K562 (cell line): ENCODE measurements around the gene CRACR2B. TPM values are rescaled to one million over a fixed set of nuclear protein-coding genes. Genes with fewer than 3 reads are reported as not detected.

Source experiments
- BRF1 ChIP-seq: IDR thresholded peaks from 3 replicates; pipeline ENCODE4 v1.6.1; 2011; ENCODE audit warnings: borderline replicate concordance, mild to moderate bottlenecking; ENCODE audit not compliant: insufficient read length; ENCODE audit errors: extremely low read depth
- E2F8 ChIP-seq: fragments of 450-650 bp; IDR thresholded peaks from 2 replicates; pipeline ENCODE4 v1.7.1; 2018; ENCODE audit warnings: mild to moderate bottlenecking, low read depth; ENCODE audit not compliant: partially characterized antibody
- ELF1 ChIP-seq: fragments of 200-800 bp; sonication (Bioruptor generic); IDR thresholded peaks from 2 replicates; pipeline ENCODE4 v1.6.1; 2016; ENCODE audit warnings: missing genetic modification characterization, missing compliant biosample characterization
- GTF2B ChIP-seq: IDR thresholded peaks from 2 replicates; pipeline ENCODE4 v1.6.1; 2011; ENCODE audit not compliant: insufficient read length; ENCODE audit errors: extremely low read depth
- IRF2 ChIP-seq: sonication (generic); formaldehyde crosslinking; IDR thresholded peaks from 2 replicates; pipeline ENCODE4 v1.8.1; 2022; ENCODE audit warnings: mild to moderate bottlenecking, missing genetic modification reagents
- MEF2D ChIP-seq: conservative IDR thresholded peaks from 2 replicates; pipeline ENCODE4 v1.6.1; 2016; ENCODE audit warnings: low read depth, missing genetic modification characterization, missing compliant biosample characterization
- MNT ChIP-seq, 2 experiments: fragments of 450-650 bp; conservative IDR thresholded peaks; 2 replicates each; pipeline ENCODE4 v1.6.1; 2017; ENCODE audit warnings: mild to moderate bottlenecking in 2 of 2, moderate library complexity in 2 of 2
- PBX2 ChIP-seq, 2 experiments: IDR thresholded peaks in 1 of 2; conservative IDR thresholded peaks in 1 of 2; 2 replicates each; pipeline ENCODE4 v1.6.1; 2016; ENCODE audit warnings: low read depth in 2 of 2, mild to moderate bottlenecking in 1 of 2, missing compliant biosample characterization in 1 of 2, missing genetic modification characterization in 1 of 2, moderate library complexity in 1 of 2
- PYGO2 ChIP-seq: fragments of 450-650 bp; IDR thresholded peaks from 2 replicates; pipeline ENCODE4 v1.6.1; 2016; ENCODE audit warnings: mild to moderate bottlenecking, missing genetic modification characterization, moderate library complexity, missing compliant biosample characterization
- SAFB2 ChIP-seq: fragments of 200-400 bp; formaldehyde crosslinking; IDR thresholded peaks from 2 replicates; pipeline ENCODE4 v1.6.1; 2018; ENCODE audit warnings: borderline replicate concordance, low read length, low read depth, moderate library complexity; ENCODE audit not compliant: severe bottlenecking
- U2AF1 ChIP-seq: fragments of 200-400 bp; formaldehyde crosslinking; optimal IDR thresholded peaks from 2 replicates; pipeline ENCODE3; 2017; ENCODE audit warnings: mild to moderate bottlenecking, low read depth, low read length, moderate library complexity
- ZNF395 ChIP-seq: fragments of 200-800 bp; sonication (Bioruptor generic); IDR thresholded peaks from 2 replicates; pipeline ENCODE4 v1.6.1; 2017; ENCODE audit warnings: missing genetic modification characterization, missing compliant biosample characterization
- ZNF639 ChIP-seq, 2 experiments: fragments of 200-800 bp in 1 of 2; sonication (Bioruptor generic) in 1 of 2; sonication (generic) in 1 of 2; formaldehyde crosslinking in 1 of 2; IDR thresholded peaks in 1 of 2; conservative IDR thresholded peaks in 1 of 2; 2 replicates each; pipeline versions ENCODE4 v1.5.0 to v1.6.1; 2016 to 2020; ENCODE audit warnings: missing compliant biosample characterization in 1 of 2, missing genetic modification characterization in 1 of 2, missing genetic modification reagents in 1 of 2
- polyA plus RNA-seq, 8 experiments: library from polyadenylated mRNA; depleted of rRNA in 4 of 8; stranded (reverse) in 5 of 8; unstranded in 3 of 8; fragments of >200 nt; fragmentation: Nextera tagmentation in 2 of 8; fragmentation: Illumina TruSeq in 1 of 8; extraction: Ambion mirVana in 2 of 8; extraction: Trizol in 1 of 8; gene quantifications; 2 replicates each; pipeline versions ENCODE4 v1.2.1 to v1.2.3, GENCODE V29; 2011 to 2014; ENCODE audit warnings: inconsistent platforms in 1 of 8, missing spikeins in 1 of 8
- total RNA-seq, 7 experiments: library from RNA; depleted of rRNA in 6 of 7; stranded (reverse); fragments of >200 nt in 6 of 7; fragmentation: Illumina TruSeq in 2 of 7; extraction: Trizol in 2 of 7; gene quantifications; 2 replicates each; pipeline versions ENCODE4 v1.2.1 to v1.2.3, GENCODE V29; 2011 to 2021; ENCODE audit warnings: low replicate concordance in 1 of 7

Gene CRACR2B
- total and polyA plus RNA-seq, 9 of the 15 experiments (the other 6 are each of a cell fraction or from before 2014, with no cell fraction given) = 0.10 to 51.0 (median 6.0) TPM

GRCh38 chr11:827146-827896 lies 398 bp upstream of the CRACR2B start (continued):
- peak; percentile 59; the same call in 1 of the 2 replicates for TF ChIP-seq ELF1 (tag)
- TF ChIP-seq GTF2B = no peak
- no peak for TF ChIP-seq U2AF1
- no peak for TF ChIP-seq PYGO2 (tag)
- TF ChIP-seq E2F8 = peak; percentile 37
- TF ChIP-seq MNT (conservative IDR thresholded peaks at IDR 0.05) = peak; percentile 82 to 91
- no peak for TF ChIP-seq IRF2 (CRISPR knock-in tag)
- TF ChIP-seq PBX2 (CRISPR knock-in tag; IDR thresholded peaks at IDR 0.05; ENCODE audit: low read depth) = no peak
- no peak for TF ChIP-seq PBX2 (tag; conservative IDR thresholded peaks at IDR 0.05; ENCODE audit: low read depth)
- TF ChIP-seq ZNF395 (CRISPR knock-in tag) = peak; percentile 82
- TF ChIP-seq MEF2D (tag) = no peak
- no peak for TF ChIP-seq ZNF639 (CRISPR knock-in tag; conservative IDR thresholded peaks at IDR 0.05 in 1 of 2, IDR thresholded peaks at IDR 0.05 in 1 of 2)
- TF ChIP-seq BRF1 = no peak
- no peak for TF ChIP-seq SAFB2
